IMR-90 (cell line): ENCODE data around the gene PCID2. TPM values are rescaled to one million over a fixed set of nuclear protein-coding genes. Genes with fewer than 3 reads are reported as not detected.

Source experiments
- ATAC-seq: fragments of 200-7000 bp; cut with Tn5 transposase; 2 replicates; pipeline ENCODE4 v1.9.1; 2020; ENCODE audit warnings: low read depth, mild to moderate bottlenecking, moderate library complexity
- BruUV-seq: library from RNA; stranded (reverse); fragments of 400-500 nt; replicated peaks from 2 replicates; lab custom pipeline; 2021; lab: Mats Ljungman, UMichigan
- CTCF ChIA-PET: fragments of 300-600 bp; formaldehyde crosslinking; extraction: SDS; loops from one replicate; lab custom pipeline; 2021; ENCODE audit warnings: antibody characterized with exemption; lab: Yijun Ruan, JAX
- POLR2A ChIA-PET: fragments of 300-600 bp; sonication (Branson Sonifier 250); formaldehyde crosslinking; loops from one replicate; lab custom pipeline; 2022; ENCODE audit warnings: antibody characterized with exemption; ENCODE audit not compliant: unreplicated experiment; lab: Charles Lee
- DNase-seq: peaks from one replicate; pipeline ENCODE4 v3.0.0; 2013
- H2AFZ ChIP-seq: replicated peaks from 2 replicates; pipeline ENCODE3; 2013; ENCODE audit warnings: low read length, mild to moderate bottlenecking; ENCODE audit not compliant: poor library complexity
- H2AK5ac ChIP-seq: 2 replicates; pipeline ENCODE4 v1.6.1; 2013; ENCODE audit warnings: low read depth, low read length, inconsistent platforms
- H2AK9ac ChIP-seq: replicated peaks from 2 replicates; pipeline ENCODE3; 2013; ENCODE audit warnings: mild to moderate bottlenecking, low read depth, low read length, moderate library complexity; ENCODE audit not compliant: poor library complexity
- H2BK120ac ChIP-seq: 2 replicates; pipeline ENCODE4 v1.6.1; 2013; ENCODE audit warnings: low read depth, low read length, inconsistent platforms
- H2BK15ac ChIP-seq: 3 replicates; pipeline ENCODE4 v1.6.1; 2013; ENCODE audit warnings: low read depth, low read length, inconsistent platforms
- H2BK20ac ChIP-seq: 2 replicates; pipeline ENCODE4 v1.6.1; 2013; ENCODE audit warnings: low read depth, mild to moderate bottlenecking, inconsistent platforms, low read length, moderate library complexity
- H2BK5ac ChIP-seq: 2 replicates; pipeline ENCODE4 v1.6.1; 2013; ENCODE audit warnings: mild to moderate bottlenecking, low read depth, low read length, inconsistent platforms; ENCODE audit not compliant: poor library complexity, severe bottlenecking
- H3K14ac ChIP-seq: replicated peaks from 2 replicates; pipeline ENCODE4 v1.6.1; 2013; ENCODE audit warnings: low read depth, low read length, inconsistent platforms
- H3K18ac ChIP-seq: 2 replicates; pipeline ENCODE4 v1.6.1; 2013; ENCODE audit warnings: low read depth, low read length, control low read depth
- H3K23ac ChIP-seq: 2 replicates; pipeline ENCODE4 v1.6.1; 2013; ENCODE audit warnings: low read depth, low read length, inconsistent platforms
- H3K27ac ChIP-seq: 2 replicates; pipeline ENCODE4 v1.5.1; 2013; ENCODE audit warnings: mild to moderate bottlenecking, control low read depth, low read length; ENCODE audit not compliant: insufficient read depth
- H3K27me3 ChIP-seq: 2 replicates; pipeline ENCODE4 v1.6.1; 2013; ENCODE audit warnings: low read length; ENCODE audit not compliant: control insufficient read depth, insufficient read depth
- H3K36me3 ChIP-seq: 2 replicates; pipeline ENCODE4 v1.6.1; 2013; ENCODE audit warnings: low read length, mixed read lengths; ENCODE audit not compliant: control insufficient read depth, insufficient read depth
- H3K4ac ChIP-seq: 2 replicates; pipeline ENCODE4 v1.6.1; 2013; ENCODE audit warnings: low read depth, low read length, inconsistent platforms
- H3K4me1 ChIP-seq: 2 replicates; pipeline ENCODE4 v1.6.1; 2013; ENCODE audit warnings: low read length, mixed read lengths; ENCODE audit not compliant: control insufficient read depth, insufficient read depth
- H3K4me2 ChIP-seq: 2 replicates; pipeline ENCODE4 v1.6.1; 2013; ENCODE audit warnings: low read depth, mild to moderate bottlenecking, control low read depth, low read length, moderate library complexity
- H3K4me3 ChIP-seq: 2 replicates; pipeline ENCODE4 v1.5.1; 2013; ENCODE audit warnings: low read depth, mild to moderate bottlenecking, control low read depth, low read length, moderate library complexity; ENCODE audit not compliant: insufficient read depth
- H3K56ac ChIP-seq: 2 replicates; pipeline ENCODE4 v1.6.1; 2013; ENCODE audit warnings: low read length, inconsistent platforms; ENCODE audit not compliant: insufficient read depth; ENCODE audit errors: extremely low read depth
- H3K79me1 ChIP-seq, 2 experiments: 2 replicates each; pipeline ENCODE4 v1.6.1; 2013; ENCODE audit warnings: low read length in 2 of 2, inconsistent platforms in 1 of 2, low read depth in 1 of 2
- H3K9ac ChIP-seq: 2 replicates; pipeline ENCODE4 v1.6.1; 2013; ENCODE audit warnings: low read depth, low read length, control low read depth
- H3K9me1 ChIP-seq: 2 replicates; pipeline ENCODE4 v1.6.1; 2013; ENCODE audit warnings: low read length, inconsistent platforms; ENCODE audit not compliant: insufficient read depth
- H3K9me3 ChIP-seq: 2 replicates; pipeline ENCODE4 v1.6.1; 2013; ENCODE audit warnings: low read length; ENCODE audit not compliant: control insufficient read depth, insufficient read depth
- H4K20me1 ChIP-seq: 2 replicates; pipeline ENCODE4 v1.6.1; 2013; ENCODE audit warnings: low read length, inconsistent platforms; ENCODE audit not compliant: insufficient read depth
- H4K5ac ChIP-seq: 2 replicates; pipeline ENCODE4 v1.6.1; 2013; ENCODE audit warnings: mild to moderate bottlenecking, low read depth, low read length, control low read depth
- H4K8ac ChIP-seq, 2 experiments: 2 replicates each; pipeline ENCODE4 v1.6.1; 2013; ENCODE audit warnings: low read depth in 2 of 2, low read length in 2 of 2, control low read depth in 1 of 2, inconsistent platforms in 1 of 2
- H4K91ac ChIP-seq: 2 replicates; pipeline ENCODE4 v1.6.1; 2013; ENCODE audit warnings: low read depth, low read length, inconsistent platforms; ENCODE audit not compliant: insufficient read depth
- BHLHE40 ChIP-seq: fragments of 150-350 bp; IDR thresholded peaks from 2 replicates; pipeline ENCODE4 v1.6.1; 2016; ENCODE audit warnings: mild to moderate bottlenecking, low read depth, low read length
- CEBPB ChIP-seq: IDR thresholded peaks from 2 replicates; pipeline ENCODE4 v1.6.1; 2012; ENCODE audit warnings: low read depth, low read length, improper control_type of control experiment
- CHD1 ChIP-seq: IDR thresholded peaks from 2 replicates; pipeline ENCODE4 v1.6.1; 2012; ENCODE audit warnings: low read depth, low read length, improper control_type of control experiment
- FOS ChIP-seq: fragments of 150-350 bp; IDR thresholded peaks from 2 replicates; pipeline ENCODE4 v1.6.1; 2016; ENCODE audit warnings: low read depth, low read length
- MAFK ChIP-seq: IDR thresholded peaks from 2 replicates; pipeline ENCODE4 v1.6.1; 2012; ENCODE audit warnings: low read depth, low read length, improper control_type of control experiment
- MAZ ChIP-seq: IDR thresholded peaks from 2 replicates; pipeline ENCODE4 v1.6.1; 2012; ENCODE audit warnings: low read depth, mild to moderate bottlenecking, low read length, improper control_type of control experiment, moderate library complexity, borderline replicate concordance
- MXI1 ChIP-seq: IDR thresholded peaks from 2 replicates; pipeline ENCODE4 v1.6.1; 2012; ENCODE audit warnings: low read depth, mild to moderate bottlenecking, low read length, moderate library complexity, borderline replicate concordance
- NFE2L2 ChIP-seq: fragments of 150-350 bp; IDR thresholded peaks from 2 replicates; pipeline ENCODE4 v1.6.1; 2016; ENCODE audit warnings: low read depth, mild to moderate bottlenecking, low read length
- POLR2A ChIP-seq: IDR thresholded peaks from 2 replicates; pipeline ENCODE4 v1.6.1; 2012; ENCODE audit warnings: mild to moderate bottlenecking, low read depth, low read length
- RAD21 ChIP-seq: IDR thresholded peaks from 2 replicates; pipeline ENCODE4 v1.6.1; 2012; ENCODE audit warnings: low read length, improper control_type of control experiment
- RCOR1 ChIP-seq: IDR thresholded peaks from 2 replicates; pipeline ENCODE4 v1.6.1; 2012; ENCODE audit warnings: mild to moderate bottlenecking, low read length, improper control_type of control experiment; ENCODE audit not compliant: insufficient replicate concordance
- RFX5 ChIP-seq: IDR thresholded peaks from 2 replicates; pipeline ENCODE4 v1.8.0; 2012; ENCODE audit warnings: low read depth, mild to moderate bottlenecking, low read length, moderate library complexity
- SMC3 ChIP-seq: fragments of 150-350 bp; IDR thresholded peaks from 2 replicates; pipeline ENCODE4 v1.6.1; 2016; ENCODE audit warnings: low read depth, mild to moderate bottlenecking, antibody characterized with exemption, low read length, moderate library complexity
- WGBS, 2 experiments: methylation state at CpG; one replicate each; pipeline versions ENCODE4 v1.1.5 to v1.1.7; 2013; ENCODE audit warnings: missing lambda C conversion rate in 2 of 2; ENCODE audit not compliant: insufficient read length in 1 of 2; ENCODE audit errors: extremely low coverage in 2 of 2; 5-methylcytosine and 5-hydroxymethylcytosine counted together
- dilution Hi-C: fragments of 300-500 bp; cut with HindIII; formaldehyde crosslinking; loops from one replicate; pipeline ENCODE4 v1.14.3; 2018; ENCODE audit warnings: low sequenced_read_pairs; ENCODE audit not compliant: unreplicated experiment
- in situ Hi-C: fragments of 300-500 bp; cut with MboI; formaldehyde crosslinking; loops from 3 replicates; pipeline ENCODE4 v1.14.3; 2019; ENCODE audit warnings: low sequenced_read_pairs, inconsistent platforms, mixed read lengths
- intact Hi-C: fragments of 100-400 bp; cut with micrococcal nuclease; formaldehyde crosslinking; loops from 2 replicates; pipeline ENCODE4 v1.10.0; 2022
- polyA plus RNA-seq, 3 experiments: library from polyadenylated mRNA; depleted of rRNA; stranded (reverse); fragments of >200 nt; gene quantifications; 2 replicates each; pipeline ENCODE4 v1.2.3, GENCODE V29; 2012; ENCODE audit warnings: low replicate concordance in 1 of 3
- total RNA-seq: library from RNA; depleted of rRNA; stranded (reverse); fragments of >200 nt; gene quantifications from 2 replicates; pipeline ENCODE4 v1.2.3, GENCODE V29; 2012
- TF ChIP-seq, protein P1 (sequence below): conservative IDR thresholded peaks from 2 replicates; pipeline ENCODE4 v1.5.1; 2012; ENCODE audit warnings: mild to moderate bottlenecking, low read depth, low read length, improper control_type of control experiment
- TF ChIP-seq, protein P2 (sequence below): fragments of 150-350 bp; IDR thresholded peaks from 2 replicates; pipeline ENCODE4 v1.6.1; 2016; ENCODE audit warnings: low read depth, mild to moderate bottlenecking, low read length, moderate library complexity, borderline replicate concordance
- TF ChIP-seq, protein P3 (sequence below): fragments of 150-350 bp; IDR thresholded peaks from 2 replicates; pipeline ENCODE4 v1.6.1; 2017; ENCODE audit warnings: mild to moderate bottlenecking, antibody characterized with exemption, low read length, low read depth

Gene PCID2
- total and polyA plus RNA-seq, 2 of the 4 experiments (the other 2 are of a cell fraction) = 83.5 to 90.9 TPM

DNA sequence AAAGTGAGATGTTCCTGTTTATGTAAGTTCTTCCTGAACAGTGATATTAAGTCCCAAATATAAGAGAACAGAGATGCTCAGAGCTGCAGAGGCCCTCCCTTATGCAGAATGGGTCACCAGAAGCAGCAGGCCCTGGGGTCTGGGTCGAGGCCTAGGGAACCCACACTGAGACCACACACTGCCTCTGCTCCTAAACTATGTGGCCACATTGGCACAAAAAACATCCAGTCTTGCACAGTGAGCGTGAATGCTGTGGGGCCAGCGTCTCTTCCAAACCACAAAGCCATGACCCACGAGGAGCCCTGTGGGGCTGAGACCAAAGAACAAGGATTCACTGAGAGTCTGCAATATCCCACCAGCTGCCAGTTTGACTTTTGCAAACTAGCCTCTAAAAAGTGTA, 26.4 kb downstream of the PCID2 start:
- Histone ChIP-seq H2BK20ac (peak overlapping the region; percentile 18), H4K91ac (peak overlapping the region; percentile 48), H2AFZ (no peak overlapping the region), H3K56ac (no peak overlapping the region), H4K5ac (peak overlapping the region; percentile 12; the same call in 1 of the 2 replicates), H3K36me3 (peaks cover 44% of the 10 kb centered on the region), H4K20me1 (no peaks in the 10 kb centered on the region), H3K4me3 (no peak overlapping the region), H3K23ac (peak overlapping the region; percentile 85), H3K4me2 (no peak overlapping the region), H3K9me3 (no peaks in the 10 kb centered on the region), H2AK9ac (peak overlapping the region; percentile 25), H3K27ac (peak overlapping the region; percentile 63), H3K4me1 (peaks cover 25% of the 10 kb centered on the region), H3K9ac (no peak overlapping the region), H2BK120ac (peak overlapping the region; percentile 68), H2BK15ac (peak overlapping the region; percentile 67; the same call in 2 of the 3 replicates), H3K9me1 (peaks cover 14% of the 10 kb centered on the region), H3K27me3 (no peaks in the 10 kb centered on the region), H3K79me1 (peaks cover 29 to 61% of the 10 kb centered on the region in 2 experiments), H2BK5ac (peak overlapping the region; percentile 56), H3K18ac (no peak overlapping the region; the same call in 1 of the 2 replicates), H2AK5ac (peak overlapping the region; percentile 52; the same call in 1 of the 2 replicates), H4K8ac (peak overlapping the region; percentile 21 to 59; a peak in 2 of 4 replicates), H3K14ac (peak overlapping the region; percentile 61), H3K4ac (peak overlapping the region; percentile 77)
- dilution Hi-C loops (no loop called here), in situ Hi-C loops (no loop called here), intact Hi-C loops (no loop called here)
- POLR2A ChIA-PET = no interaction called here
- 95% methylated on average over 3 of the region's 4 CpGs; no CpG with 5 or more reads in 1 of the 2 experiments for WGBS, 2 experiments
- CTCF ChIA-PET = no interaction called here
- BruUV-seq = no TSS peak
- TF ChIP-seq RAD21 (no peak), MXI1 (no peak), FOS (no peak), RCOR1 (no peak), MAZ (no peak), MAFK (no peak), POLR2A (no peak), CEBPB (no peak), NFE2L2 (no peak), CHD1 (no peak), RFX5 (no peak), SMC3 (no peak), BHLHE40 (no peak)
- TF ChIP-seq, protein P1, sequence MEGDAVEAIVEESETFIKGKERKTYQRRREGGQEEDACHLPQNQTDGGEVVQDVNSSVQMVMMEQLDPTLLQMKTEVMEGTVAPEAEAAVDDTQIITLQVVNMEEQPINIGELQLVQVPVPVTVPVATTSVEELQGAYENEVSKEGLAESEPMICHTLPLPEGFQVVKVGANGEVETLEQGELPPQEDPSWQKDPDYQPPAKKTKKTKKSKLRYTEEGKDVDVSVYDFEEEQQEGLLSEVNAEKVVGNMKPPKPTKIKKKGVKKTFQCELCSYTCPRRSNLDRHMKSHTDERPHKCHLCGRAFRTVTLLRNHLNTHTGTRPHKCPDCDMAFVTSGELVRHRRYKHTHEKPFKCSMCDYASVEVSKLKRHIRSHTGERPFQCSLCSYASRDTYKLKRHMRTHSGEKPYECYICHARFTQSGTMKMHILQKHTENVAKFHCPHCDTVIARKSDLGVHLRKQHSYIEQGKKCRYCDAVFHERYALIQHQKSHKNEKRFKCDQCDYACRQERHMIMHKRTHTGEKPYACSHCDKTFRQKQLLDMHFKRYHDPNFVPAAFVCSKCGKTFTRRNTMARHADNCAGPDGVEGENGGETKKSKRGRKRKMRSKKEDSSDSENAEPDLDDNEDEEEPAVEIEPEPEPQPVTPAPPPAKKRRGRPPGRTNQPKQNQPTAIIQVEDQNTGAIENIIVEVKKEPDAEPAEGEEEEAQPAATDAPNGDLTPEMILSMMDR = no peak
- TF ChIP-seq, protein P2, sequence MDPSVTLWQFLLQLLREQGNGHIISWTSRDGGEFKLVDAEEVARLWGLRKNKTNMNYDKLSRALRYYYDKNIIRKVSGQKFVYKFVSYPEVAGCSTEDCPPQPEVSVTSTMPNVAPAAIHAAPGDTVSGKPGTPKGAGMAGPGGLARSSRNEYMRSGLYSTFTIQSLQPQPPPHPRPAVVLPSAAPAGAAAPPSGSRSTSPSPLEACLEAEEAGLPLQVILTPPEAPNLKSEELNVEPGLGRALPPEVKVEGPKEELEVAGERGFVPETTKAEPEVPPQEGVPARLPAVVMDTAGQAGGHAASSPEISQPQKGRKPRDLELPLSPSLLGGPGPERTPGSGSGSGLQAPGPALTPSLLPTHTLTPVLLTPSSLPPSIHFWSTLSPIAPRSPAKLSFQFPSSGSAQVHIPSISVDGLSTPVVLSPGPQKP = no peak
- TF ChIP-seq, protein P3, sequence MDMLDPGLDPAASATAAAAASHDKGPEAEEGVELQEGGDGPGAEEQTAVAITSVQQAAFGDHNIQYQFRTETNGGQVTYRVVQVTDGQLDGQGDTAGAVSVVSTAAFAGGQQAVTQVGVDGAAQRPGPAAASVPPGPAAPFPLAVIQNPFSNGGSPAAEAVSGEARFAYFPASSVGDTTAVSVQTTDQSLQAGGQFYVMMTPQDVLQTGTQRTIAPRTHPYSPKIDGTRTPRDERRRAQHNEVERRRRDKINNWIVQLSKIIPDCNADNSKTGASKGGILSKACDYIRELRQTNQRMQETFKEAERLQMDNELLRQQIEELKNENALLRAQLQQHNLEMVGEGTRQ = no peak
- ATAC-seq = no peak
- no peak for DNase-seq
